ENCODE results near the gene MLLT6.

MLLT6 gene

GRCh38 chr17:38674749-38675615, 30.1 kb upstream of the MLLT6 start, which contains the start of gene EPOP:
Gene EPOP (minus strand): TSS chr17:38674957. CDS start chr17:38674495, 462 bp downstream.
- DNase-seq (ENCODE audit: low spot score), result peak; percentile 29

- DNase-seq (ENCODE audit: low spot score), result peak; percentile 66
Measured at GRCh38 chr17:38676706-38677504, 28.2 kb upstream of the MLLT6 start.

DNA sequence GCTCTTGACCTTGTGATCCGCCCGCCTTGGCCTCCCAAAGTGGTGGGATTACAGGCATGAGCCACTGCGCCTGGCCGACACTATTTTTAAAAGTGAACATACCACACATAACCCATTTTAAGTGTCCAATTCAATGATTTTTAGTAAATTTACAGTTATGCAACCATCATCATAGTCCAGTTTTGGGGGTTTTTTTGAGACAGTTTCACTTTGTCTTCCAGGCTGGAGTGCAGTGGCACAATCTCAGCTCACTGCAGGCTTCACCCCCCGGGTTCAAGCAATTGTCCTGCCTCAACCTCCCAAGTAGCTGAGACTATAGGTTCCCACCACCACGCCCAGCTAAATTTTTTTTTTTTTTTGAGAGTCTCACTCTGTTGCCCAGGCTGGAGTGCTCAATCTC, 27.3 kb upstream of the MLLT6 start:
- no peak for DNase-seq (ENCODE audit: low spot score)

DNA sequence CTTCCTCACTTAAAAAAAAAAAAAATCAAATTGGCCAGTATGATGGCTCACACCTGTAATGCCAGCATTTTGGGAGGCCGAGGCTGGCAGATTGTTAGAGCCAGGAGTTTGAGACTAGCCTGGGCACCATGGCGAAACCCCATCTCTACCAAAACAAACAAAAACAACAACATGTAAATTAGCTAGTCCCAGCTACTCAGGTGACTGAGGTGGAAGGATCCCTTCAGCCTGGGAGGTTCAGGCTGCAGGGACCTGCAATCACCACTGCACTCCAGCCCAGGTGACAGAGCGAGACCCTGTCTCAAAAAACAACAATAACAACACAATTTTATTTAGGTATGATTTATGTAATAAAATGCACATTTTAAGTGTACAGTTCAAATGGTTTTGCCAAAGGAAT, 24.0 kb upstream of the MLLT6 start:
- no peak for DNase-seq (ENCODE audit: low spot score)

DNA sequence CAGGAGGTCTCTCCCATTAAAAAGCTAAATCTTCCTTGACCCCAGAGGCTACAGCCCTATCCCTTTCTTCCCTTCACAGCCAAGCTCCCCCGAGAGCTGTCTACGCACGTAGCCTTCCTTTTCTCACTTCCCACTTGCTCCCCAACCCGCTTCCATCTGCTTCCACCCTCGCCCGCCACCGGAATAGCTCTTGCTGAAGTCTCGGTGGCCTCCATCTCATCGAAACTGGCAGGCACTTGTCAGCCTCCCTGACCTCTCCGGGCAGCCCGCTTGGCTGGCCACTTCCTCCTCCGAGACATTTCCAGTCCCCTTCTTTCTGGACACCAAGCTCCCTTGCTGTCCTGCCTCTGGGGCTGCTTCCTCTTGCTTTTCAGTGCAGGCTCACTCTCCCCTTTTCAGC, 19.6 kb upstream of the MLLT6 start:
- DNase-seq (ENCODE audit: low spot score), result no peak

DNA sequence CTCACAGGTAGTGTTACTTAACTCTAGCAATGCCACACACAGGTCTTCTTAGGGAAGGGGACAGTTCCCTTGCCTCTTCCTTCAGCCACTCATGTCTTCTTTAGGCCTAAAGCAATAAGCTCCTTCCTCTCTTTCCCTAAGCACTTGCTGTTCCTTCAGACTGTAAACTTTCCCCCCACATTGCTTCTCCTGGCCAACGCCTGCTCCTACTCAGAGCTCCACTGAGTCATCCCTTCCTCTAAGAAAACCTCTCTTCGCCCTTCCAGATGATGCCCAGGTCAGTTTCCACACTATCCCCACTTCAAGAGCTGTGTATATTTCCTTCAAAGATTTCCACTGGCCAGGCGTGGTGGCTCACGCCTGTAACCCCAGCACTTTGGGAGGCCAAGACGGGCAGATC, 17.8 kb upstream of the MLLT6 start:
- no peak for DNase-seq (ENCODE audit: low spot score)

- no peak for DNase-seq (ENCODE audit: low spot score)
Measured at GRCh38 chr17:38690386-38690785, 14.7 kb upstream of the MLLT6 start.

DNA sequence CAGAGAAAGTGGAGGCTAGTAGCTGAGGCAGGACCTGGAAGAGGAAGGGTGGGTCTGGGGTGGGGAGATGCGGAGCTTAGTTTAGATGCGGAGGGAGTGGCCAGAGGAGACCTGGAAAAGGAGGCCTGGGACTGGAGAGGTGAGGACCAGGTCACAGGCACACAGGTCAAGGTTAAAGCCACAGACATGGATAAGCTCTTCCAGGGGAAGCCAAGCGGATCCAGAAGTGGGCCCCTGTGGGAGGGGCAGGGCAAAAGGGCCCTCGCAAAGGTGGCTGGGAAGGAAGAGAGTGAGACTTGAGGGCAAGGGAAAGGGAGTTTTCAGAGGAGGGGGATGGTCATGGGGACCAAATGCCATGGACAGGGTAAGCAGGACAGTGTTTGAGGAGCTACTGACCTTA, 13.9 kb upstream of the MLLT6 start:
- DNase-seq (ENCODE audit: low spot score), result no peak

DNA sequence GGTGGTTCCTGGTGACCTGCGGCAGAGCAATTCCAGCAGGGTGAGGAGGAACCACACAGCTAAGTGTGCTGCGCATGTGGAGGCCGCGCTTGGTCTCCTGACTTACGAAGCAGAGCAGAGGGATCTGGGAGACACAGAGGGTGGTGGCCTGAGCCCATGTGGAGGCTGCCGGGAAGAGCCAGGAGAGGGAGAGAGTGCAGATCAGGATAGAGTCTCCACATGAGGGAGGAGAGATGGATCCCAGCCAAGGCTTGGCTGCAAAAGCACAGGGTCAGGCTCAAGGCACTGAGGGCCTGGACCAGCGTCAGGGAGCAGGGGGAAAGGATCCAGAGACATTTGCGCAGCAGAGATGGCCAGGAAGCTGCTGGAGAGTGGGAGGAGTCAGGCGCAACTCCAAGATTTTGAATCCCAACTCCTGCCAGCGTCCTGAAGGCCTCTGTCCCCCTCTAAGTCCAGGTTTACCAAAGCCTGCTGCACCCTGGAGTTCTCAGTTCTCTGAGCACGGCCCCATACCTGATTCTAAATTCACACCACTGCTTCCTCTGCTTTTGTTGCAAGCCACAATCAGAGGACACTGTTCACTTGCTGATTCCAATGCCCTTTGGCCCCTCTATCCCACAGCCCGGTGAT, 11.3 kb upstream of the MLLT6 start:
- no peak for DNase-seq (ENCODE audit: low spot score)

DNA sequence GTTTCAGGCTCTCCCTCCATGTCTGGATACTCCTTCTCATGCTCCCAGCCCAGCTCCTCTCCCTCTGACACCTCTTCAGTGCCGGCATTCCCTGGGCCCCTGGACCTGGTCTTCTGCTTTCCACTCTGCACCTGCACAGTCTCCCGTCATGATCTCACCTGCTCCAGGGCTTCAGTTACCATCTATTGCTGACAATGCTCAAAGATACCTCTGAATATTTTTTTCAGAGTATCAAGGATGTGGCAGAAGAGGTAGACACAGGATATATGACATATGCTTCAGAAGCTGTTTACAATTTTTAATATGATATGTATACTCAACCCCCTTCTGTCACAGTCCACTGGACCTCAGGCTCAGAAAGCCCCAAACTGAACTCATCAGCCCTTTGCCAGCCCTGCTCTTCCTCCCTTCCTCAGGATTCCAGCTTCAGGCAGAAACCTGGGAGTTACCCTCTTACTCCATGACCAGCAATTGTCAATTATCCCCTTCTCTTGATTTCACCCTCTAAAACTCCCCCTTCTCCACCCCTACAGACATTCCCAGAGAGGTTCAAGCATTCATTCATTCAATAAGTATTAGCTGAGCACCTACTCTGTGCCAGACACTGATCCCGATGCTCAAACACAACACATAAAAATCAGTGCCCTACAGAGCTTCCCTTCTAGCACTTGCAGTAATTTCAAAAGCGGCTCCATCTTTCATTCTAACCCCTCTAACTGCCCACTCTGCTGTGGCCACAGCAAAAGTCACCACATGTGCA, 7.8 kb upstream of the MLLT6 start:
- DNase-seq (ENCODE audit: low spot score), result no peak

DNA sequence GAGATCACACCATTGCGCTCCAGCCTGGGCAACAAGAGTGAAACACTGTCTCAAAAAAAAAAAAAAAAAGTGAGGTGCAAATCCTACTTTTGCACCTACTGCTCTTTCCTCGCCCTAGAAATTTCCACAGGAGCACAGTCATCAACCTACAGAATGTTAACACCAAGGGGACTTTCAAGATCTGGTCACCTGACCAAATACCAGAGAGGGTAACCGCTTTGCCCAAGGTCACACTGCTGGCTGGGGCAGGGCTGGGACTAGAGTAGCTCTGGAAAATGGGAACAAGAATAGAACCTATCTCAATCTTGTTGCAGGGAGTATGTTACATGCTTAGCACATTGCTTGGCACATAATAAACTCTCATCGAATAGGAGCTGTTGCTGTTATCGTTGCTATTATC, 6.3 kb upstream of the MLLT6 start:
- no peak for DNase-seq (ENCODE audit: low spot score)

- DNase-seq (ENCODE audit: low spot score), result peak; percentile 45
Measured at GRCh38 chr17:38701504-38702165, 3.4 kb upstream of the MLLT6 start.

DNA sequence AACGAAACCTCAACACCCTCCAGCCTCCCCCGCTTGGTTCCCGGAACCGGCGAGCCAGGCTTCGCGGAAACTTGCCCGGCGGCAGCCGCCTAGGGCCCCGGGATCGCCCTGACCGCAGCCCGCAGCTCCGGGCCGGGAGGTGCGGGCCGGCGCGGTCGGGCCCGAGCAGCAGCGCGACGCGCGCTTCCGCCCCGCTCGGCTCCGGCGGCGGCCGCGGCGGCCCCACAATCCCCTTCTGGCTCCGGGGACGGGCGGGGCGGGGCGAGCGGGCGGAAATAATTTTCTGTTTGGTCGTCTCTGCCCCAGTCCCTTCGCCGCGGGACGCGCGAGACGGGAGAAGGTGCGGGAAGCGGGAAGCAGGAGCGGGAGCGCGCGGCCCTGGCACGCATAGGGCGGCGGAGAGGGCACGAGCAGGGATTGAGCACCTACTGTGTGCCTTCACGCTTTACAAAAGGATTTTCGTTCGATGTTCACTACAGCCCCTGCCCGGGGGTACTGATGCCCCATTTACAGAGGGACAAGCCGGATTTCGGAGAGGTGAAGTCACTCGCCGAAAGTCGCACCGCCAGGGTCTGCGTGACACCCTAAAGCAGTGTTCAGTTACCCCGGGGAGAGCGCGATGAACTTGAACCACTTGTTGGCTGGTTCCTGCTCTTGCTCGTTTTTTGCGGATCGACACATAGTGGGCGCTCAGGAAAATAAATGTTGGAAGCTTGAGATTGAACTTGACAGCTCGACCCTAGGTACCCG, 2.7 kb upstream of the MLLT6 start:
- DNase-seq (ENCODE audit: low spot score), result peak; percentile 73

- DNase-seq (ENCODE audit: low spot score), result peak; percentile 13
Measured at GRCh38 chr17:38702916-38703741, 1.9 kb upstream of the MLLT6 start.

DNA sequence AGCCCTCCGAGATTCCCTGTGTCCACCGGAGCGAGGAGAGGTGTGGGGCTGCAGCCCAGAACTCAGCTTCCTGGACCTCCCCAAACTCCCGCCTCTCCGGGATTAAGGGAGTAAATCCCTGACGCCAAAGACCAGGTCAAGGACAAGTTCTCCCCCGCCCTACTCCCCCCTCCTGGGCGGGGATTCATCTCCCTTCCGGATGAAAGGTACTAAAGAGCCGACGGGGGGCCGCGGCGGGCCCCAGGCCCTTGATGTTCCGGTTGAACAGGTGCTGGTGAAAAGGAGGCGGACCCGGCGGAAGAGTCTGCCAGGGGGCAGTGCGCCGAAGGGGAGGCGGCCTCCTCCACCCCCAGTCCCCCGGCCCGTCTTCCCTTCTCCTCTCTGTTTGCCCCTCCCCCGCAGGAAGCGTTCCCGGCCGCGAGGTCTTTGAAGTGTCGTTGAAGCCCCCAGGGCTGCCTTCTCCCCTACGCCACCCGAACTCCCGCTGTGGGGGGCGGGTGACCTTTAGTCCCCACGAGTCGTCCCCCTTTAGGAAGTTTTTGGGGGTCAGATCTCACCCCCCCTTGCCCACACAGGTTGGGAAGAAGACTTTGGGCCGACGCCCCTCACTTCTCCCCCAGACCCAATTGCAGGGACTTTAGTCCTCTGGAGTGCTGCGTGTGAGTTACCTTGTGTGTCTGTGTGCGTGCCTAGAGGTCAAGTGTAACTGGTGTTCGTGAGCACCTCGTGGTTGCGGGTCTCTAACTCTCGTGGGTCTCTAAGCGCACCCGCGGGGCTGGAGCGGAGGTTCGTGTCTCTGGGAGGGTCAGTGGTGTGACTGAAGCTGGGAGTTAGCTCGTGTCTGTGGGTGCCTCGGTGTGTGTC, 1.1 kb upstream of the MLLT6 start:
- DNase-seq (ENCODE audit: low spot score), result peak; percentile 14

DNA sequence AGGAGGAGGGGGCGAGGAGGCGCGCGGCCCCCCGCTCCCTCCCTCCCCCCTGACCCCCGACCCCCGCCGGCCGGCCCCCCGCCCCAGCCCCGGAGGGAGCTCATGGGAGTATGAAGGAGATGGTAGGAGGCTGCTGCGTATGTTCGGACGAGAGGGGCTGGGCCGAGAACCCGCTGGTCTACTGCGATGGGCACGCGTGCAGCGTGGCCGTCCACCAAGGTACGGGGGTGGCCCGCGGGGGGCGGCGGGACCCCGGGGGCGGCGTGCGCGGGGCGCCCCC, 390 bp downstream of the MLLT6 start:
- no peak for DNase-seq (ENCODE audit: low spot score)

- no peak for DNase-seq (ENCODE audit: low spot score)
Measured at GRCh38 chr17:38705803-38706504, 881 bp downstream of the MLLT6 start.

DNA sequence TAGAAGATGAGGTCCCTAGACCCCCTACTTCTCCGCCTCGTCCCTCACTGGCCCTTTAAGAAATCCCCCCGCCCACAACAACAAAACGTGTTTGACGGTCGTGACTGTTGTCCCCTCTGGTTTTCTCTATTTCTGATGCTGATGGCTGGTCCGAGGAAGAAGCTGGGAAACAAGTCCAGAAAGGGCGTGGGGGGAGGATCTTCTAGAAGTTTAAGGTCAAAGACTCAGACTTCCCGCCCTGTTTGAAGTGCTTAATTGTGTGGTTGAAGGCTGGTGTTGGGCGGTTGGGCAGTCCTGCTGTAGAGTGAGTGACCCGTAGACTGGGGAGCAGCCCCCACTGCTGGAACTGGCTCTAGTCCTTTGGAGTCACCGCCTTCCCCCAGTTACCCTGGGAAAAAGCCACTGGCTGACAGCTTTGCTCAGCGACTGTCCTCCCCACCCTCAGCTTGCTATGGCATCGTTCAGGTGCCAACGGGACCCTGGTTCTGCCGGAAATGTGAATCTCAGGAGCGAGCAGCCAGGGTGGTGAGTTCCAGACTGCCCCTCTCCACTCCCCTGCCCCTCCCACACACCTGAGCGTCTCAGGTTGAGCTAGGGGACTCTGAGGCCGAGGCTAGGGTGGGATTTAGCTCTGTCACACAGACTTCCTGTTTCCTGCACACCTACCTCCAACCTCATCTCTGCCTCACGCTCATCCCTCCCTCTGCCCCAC, 1.6 kb downstream of the MLLT6 start:
- no peak for DNase-seq (ENCODE audit: low spot score)

All from hematopoietic multipotent progenitor cell treated with erythropoietin and hydrocortisone succinate and interleukin-3 and kit ligand, for 15 days (in vitro differentiated cells).